ENCODE data around the gene IDE. TPM values are rescaled to one million over a fixed set of nuclear protein-coding genes. Genes with fewer than 3 reads are reported as not detected.
A peak's percentile ranks its signal among the peaks of the same experiment; 100 is the strongest.
"Not testable (repeated sequence)": the region's sequence is repeated elsewhere in the genome, so short reads cannot be mapped to it uniquely, and the experiment has no call there.

Gene IDE
- total RNA-seq, 1 experiment from 2014 or later = 55.8 TPM

GRCh38 chr10:92590623-92591549, 17.0 kb upstream of the IDE start (continued):
- TF ChIP-seq, protein P1, sequence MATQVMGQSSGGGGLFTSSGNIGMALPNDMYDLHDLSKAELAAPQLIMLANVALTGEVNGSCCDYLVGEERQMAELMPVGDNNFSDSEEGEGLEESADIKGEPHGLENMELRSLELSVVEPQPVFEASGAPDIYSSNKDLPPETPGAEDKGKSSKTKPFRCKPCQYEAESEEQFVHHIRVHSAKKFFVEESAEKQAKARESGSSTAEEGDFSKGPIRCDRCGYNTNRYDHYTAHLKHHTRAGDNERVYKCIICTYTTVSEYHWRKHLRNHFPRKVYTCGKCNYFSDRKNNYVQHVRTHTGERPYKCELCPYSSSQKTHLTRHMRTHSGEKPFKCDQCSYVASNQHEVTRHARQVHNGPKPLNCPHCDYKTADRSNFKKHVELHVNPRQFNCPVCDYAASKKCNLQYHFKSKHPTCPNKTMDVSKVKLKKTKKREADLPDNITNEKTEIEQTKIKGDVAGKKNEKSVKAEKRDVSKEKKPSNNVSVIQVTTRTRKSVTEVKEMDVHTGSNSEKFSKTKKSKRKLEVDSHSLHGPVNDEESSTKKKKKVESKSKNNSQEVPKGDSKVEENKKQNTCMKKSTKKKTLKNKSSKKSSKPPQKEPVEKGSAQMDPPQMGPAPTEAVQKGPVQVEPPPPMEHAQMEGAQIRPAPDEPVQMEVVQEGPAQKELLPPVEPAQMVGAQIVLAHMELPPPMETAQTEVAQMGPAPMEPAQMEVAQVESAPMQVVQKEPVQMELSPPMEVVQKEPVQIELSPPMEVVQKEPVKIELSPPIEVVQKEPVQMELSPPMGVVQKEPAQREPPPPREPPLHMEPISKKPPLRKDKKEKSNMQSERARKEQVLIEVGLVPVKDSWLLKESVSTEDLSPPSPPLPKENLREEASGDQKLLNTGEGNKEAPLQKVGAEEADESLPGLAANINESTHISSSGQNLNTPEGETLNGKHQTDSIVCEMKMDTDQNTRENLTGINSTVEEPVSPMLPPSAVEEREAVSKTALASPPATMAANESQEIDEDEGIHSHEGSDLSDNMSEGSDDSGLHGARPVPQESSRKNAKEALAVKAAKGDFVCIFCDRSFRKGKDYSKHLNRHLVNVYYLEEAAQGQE (IDR thresholded peaks at IDR 0.05; ENCODE audit: low read depth) = no peak
- TF ChIP-seq FOSL1 (IDR thresholded peaks at IDR 0.05; ENCODE audit: low read depth) = no peak
- TF ChIP-seq, protein P2, sequence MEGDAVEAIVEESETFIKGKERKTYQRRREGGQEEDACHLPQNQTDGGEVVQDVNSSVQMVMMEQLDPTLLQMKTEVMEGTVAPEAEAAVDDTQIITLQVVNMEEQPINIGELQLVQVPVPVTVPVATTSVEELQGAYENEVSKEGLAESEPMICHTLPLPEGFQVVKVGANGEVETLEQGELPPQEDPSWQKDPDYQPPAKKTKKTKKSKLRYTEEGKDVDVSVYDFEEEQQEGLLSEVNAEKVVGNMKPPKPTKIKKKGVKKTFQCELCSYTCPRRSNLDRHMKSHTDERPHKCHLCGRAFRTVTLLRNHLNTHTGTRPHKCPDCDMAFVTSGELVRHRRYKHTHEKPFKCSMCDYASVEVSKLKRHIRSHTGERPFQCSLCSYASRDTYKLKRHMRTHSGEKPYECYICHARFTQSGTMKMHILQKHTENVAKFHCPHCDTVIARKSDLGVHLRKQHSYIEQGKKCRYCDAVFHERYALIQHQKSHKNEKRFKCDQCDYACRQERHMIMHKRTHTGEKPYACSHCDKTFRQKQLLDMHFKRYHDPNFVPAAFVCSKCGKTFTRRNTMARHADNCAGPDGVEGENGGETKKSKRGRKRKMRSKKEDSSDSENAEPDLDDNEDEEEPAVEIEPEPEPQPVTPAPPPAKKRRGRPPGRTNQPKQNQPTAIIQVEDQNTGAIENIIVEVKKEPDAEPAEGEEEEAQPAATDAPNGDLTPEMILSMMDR (IDR thresholded peaks at IDR 0.05 in 2 of 3, conservative IDR thresholded peaks at IDR 0.05 in 1 of 3; ENCODE audit: borderline replicate concordance in 1 of 3, insufficient read depth in 1 of 3, low read depth in 2 of 3, low read length in 2 of 3) = peak; percentile 50 to 62 (median 50); a peak in 5 of 6 replicates

DNA sequence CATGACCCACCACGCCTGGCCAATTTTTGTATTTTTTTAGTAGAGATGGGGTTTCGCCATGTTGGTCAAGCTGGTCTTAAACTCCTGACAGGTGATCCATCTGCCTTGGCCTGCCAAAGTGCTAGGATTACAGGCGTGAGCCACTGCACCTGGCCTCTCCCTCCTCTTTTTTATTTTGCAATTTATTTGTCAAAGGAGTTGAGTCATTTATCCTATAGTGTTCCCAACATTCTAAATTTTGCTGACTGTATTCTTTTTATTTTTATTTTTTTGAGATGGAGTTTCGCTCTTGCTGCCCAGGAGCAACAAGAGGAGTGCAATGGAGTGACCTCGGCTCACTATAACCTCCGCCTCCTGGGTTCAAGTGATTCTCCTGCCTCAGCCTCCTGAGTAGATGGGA, 8.5 kb upstream of the IDE start:
- H3K4me1 ChIP-seq (ENCODE audit: control insufficient read depth in 1 of 2, insufficient read depth in 2 of 2, low read length in 2 of 2); intact Hi-C loops (cut with micrococcal nuclease); ATAC-seq; H2AFZ ChIP-seq (ENCODE audit: low read depth, low read length, poor library complexity, severe bottlenecking); H3K36me3 ChIP-seq (ENCODE audit: control insufficient read depth in 1 of 2, insufficient read depth in 2 of 2, low read length in 2 of 2); H3K4me2 ChIP-seq (ENCODE audit: low read length); RAD21 ChIA-PET (ENCODE audit: low non-redundant PET in 1 of 2, low total read pairs in 2 of 2, uncharacterized antibody in 2 of 2, unreplicated experiment in 2 of 2); H3K9ac ChIP-seq (ENCODE audit: low read length); H4K20me1 ChIP-seq (ENCODE audit: insufficient read depth); H3K27me3 ChIP-seq (ENCODE audit: insufficient read depth, low read length); CTCF ChIA-PET; H3K27ac ChIP-seq (ENCODE audit: low read depth, low read length); DNase-seq (ENCODE audit: low read depth, low spot score); H3K79me2 ChIP-seq (ENCODE audit: insufficient read depth, low read length); H3K9me3 ChIP-seq (ENCODE audit: control insufficient read depth in 1 of 2, insufficient read depth in 1 of 2, low read depth in 1 of 2, low read length in 2 of 2); H3K9me2 ChIP-seq (ENCODE audit: insufficient read depth); BruUV-seq (replicated peaks); H3K4me3 ChIP-seq (replicated peaks in 1 of 2; ENCODE audit: low read depth in 1 of 2, low read length in 2 of 2): not testable (repeated sequence)
- POLR2A ChIA-PET = interaction anchor here (1.8 kb wide), 1 partner anchor 9 kb away, joined by 5 read pairs; no protein-coding TSS in a partner anchor
